ENCODE measurements around the gene RNF32. TPM values are rescaled to one million over a fixed set of nuclear protein-coding genes. Genes with fewer than 3 reads are reported as not detected.
"Not testable (repeated sequence)": the region's sequence is repeated elsewhere in the genome, so short reads cannot be mapped to it uniquely, and the experiment has no call there.

Gene RNF32
- total RNA-seq, 1 experiment from 2014 or later, result 2.2 TPM

GRCh38 chr7:156634117-156634516 is 6.5 kb upstream of the RNF32 start:
- Histone ChIP-seq H3K36me3 (ENCODE audit: low read depth) (no peaks in the 10 kb centered on the region), H3K27me3 (ENCODE audit: insufficient read depth, low read depth) (peaks cover 10% of the 10 kb centered on the region; the same call in 1 of the 2 replicates), H3F3A (ENCODE audit: insufficient read depth, low read depth) (no peaks in the 10 kb centered on the region), H3K27ac (no peak overlapping the region), H3K79me2 (ENCODE audit: low read depth) (no peaks in the 10 kb centered on the region), H3K9me2 (ENCODE audit: insufficient read depth) (no peaks in the 10 kb centered on the region), H3K4me2 (no peak overlapping the region), H4K20me1 (ENCODE audit: insufficient read depth) (no peaks in the 10 kb centered on the region), H3K4me1 (replicated peaks; ENCODE audit: insufficient read depth) (no peaks in the 10 kb centered on the region), H3K4me3 (no peak overlapping the region), H3K9me3 (ENCODE audit: insufficient read depth, low read depth) (no peaks in the 10 kb centered on the region; the same call in 1 of the 2 replicates), H2AFZ (no peak overlapping the region)
- TF ChIP-seq, protein P1, sequence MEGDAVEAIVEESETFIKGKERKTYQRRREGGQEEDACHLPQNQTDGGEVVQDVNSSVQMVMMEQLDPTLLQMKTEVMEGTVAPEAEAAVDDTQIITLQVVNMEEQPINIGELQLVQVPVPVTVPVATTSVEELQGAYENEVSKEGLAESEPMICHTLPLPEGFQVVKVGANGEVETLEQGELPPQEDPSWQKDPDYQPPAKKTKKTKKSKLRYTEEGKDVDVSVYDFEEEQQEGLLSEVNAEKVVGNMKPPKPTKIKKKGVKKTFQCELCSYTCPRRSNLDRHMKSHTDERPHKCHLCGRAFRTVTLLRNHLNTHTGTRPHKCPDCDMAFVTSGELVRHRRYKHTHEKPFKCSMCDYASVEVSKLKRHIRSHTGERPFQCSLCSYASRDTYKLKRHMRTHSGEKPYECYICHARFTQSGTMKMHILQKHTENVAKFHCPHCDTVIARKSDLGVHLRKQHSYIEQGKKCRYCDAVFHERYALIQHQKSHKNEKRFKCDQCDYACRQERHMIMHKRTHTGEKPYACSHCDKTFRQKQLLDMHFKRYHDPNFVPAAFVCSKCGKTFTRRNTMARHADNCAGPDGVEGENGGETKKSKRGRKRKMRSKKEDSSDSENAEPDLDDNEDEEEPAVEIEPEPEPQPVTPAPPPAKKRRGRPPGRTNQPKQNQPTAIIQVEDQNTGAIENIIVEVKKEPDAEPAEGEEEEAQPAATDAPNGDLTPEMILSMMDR (conservative IDR thresholded peaks at IDR 0.05), result no peak
- TF ChIP-seq EZH2 (IDR thresholded peaks at IDR 0.05; ENCODE audit: low read depth), result no peak
- POLR2A ChIA-PET (ENCODE audit: unreplicated experiment), result no interaction called here
- CTCF ChIA-PET, result interaction anchor here (0.6 kb wide), 1 partner anchor 70 kb away, joined by 16 read pairs; no protein-coding TSS in a partner anchor
- no TSS peak for BruUV-seq (replicated peaks)
- DNase-seq, result no peak
- intact Hi-C loops (cut with micrococcal nuclease; ENCODE audit: unreplicated experiment), result no loop called here

DNA sequence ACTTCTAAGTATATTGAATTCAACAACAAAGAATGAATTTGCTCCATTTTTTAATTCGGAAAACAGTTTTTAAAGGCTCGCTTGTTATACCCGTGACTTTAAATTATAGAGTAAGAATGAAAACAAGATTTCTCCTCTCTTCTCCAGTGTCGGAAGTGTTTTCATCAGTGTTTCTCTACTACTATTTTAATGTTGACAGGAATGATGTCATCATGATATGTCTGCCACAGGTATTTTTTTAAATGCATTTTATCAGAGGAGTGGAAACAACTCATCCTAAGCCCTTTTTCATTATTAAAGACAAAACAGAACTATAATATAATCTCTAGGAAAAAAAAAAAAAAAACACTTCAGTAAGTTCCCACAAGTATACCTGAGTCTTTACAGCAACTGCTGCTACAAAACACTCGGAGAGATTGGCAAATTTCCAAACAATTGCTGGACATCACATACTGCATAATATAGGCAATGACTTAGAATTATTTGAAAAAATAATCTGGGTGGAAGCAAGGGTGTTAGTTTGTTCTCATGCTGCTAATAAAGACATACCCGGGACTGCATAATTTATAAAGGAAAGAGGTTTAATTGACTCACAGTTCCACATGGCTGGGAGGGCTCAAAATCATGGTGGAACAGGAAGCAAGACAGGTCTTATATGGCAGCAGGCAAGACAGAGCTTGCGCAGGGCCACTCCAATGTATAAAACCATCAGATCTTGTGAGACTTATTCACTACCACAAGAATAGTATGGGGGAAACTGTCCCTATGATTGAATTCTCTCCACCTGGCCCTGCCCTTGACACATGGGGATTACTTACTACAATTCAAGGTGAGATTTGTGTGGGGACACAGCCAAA is 4.8 kb upstream of the RNF32 start:
- Histone ChIP-seq H3K9me3 (ENCODE audit: insufficient read depth, low read depth) (0 out of 2 replicates have a peak, but pooled peaks cover 4% of the 10 kb centered on the region), H3K4me2 (no peak overlapping the region), H3F3A (ENCODE audit: insufficient read depth, low read depth) (no peaks in the 10 kb centered on the region), H3K79me2 (ENCODE audit: low read depth) (no peaks in the 10 kb centered on the region), H3K27ac (no peak overlapping the region), H3K4me3 (no peak overlapping the region), H2AFZ (no peak overlapping the region), H3K27me3 (ENCODE audit: insufficient read depth, low read depth) (peaks cover 10% of the 10 kb centered on the region; the same call in 1 of the 2 replicates), H3K4me1 (replicated peaks; ENCODE audit: insufficient read depth) (no peaks in the 10 kb centered on the region; the same call in 1 of the 2 replicates), H3K36me3 (ENCODE audit: low read depth) (no peaks in the 10 kb centered on the region), H3K9me2 (ENCODE audit: insufficient read depth) (no peaks in the 10 kb centered on the region), H4K20me1 (ENCODE audit: insufficient read depth) (no peaks in the 10 kb centered on the region)
- BruUV-seq (replicated peaks), result no TSS peak
- ChIA-PET POLR2A (ENCODE audit: unreplicated experiment) (interaction anchor here (0.6 kb wide), 1 partner anchor 71 kb away, joined by 5 read pairs; no protein-coding TSS in a partner anchor), CTCF (no interaction called here)
- TF ChIP-seq, protein P1 (conservative IDR thresholded peaks at IDR 0.05), result no peak
- TF ChIP-seq EZH2 (IDR thresholded peaks at IDR 0.05; ENCODE audit: low read depth), result no peak
- DNase-seq, result no peak
- intact Hi-C loops (cut with micrococcal nuclease; ENCODE audit: unreplicated experiment), result no loop called here

DNA sequence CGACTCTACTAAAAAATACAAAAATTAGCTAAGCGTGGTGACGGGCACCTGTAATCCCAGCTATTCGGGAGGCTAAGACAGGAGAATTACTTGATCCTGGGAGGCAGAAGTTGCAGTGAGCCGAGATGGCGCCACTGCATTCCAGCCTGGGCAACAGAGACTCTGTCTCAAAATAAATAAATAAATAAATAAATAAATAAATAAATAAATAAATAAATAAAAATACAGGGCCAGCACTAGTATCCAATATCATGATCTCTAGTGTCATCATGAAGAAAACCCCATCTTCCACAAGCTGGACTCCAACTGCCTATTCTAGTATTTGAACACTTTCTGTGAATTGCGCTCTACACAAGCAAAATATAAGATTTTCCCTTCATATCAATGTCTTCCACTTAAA is 3.5 kb upstream of the RNF32 start:
- H3K27me3 ChIP-seq (ENCODE audit: insufficient read depth, low read depth); BruUV-seq (replicated peaks); CTCF ChIA-PET; H3K27ac ChIP-seq; H3K4me1 ChIP-seq (replicated peaks; ENCODE audit: insufficient read depth); H3K79me2 ChIP-seq (ENCODE audit: low read depth); H3K4me2 ChIP-seq; H3K36me3 ChIP-seq (ENCODE audit: low read depth); H3K9me2 ChIP-seq (ENCODE audit: insufficient read depth); H3F3A ChIP-seq (ENCODE audit: insufficient read depth, low read depth); H4K20me1 ChIP-seq (ENCODE audit: insufficient read depth); POLR2A ChIA-PET (ENCODE audit: unreplicated experiment); H3K4me3 ChIP-seq; H2AFZ ChIP-seq; intact Hi-C loops (cut with micrococcal nuclease; ENCODE audit: unreplicated experiment); H3K9me3 ChIP-seq (ENCODE audit: insufficient read depth, low read depth); DNase-seq: not testable (repeated sequence)

Measured in PC-9 (cell line).